IMR-90 (cell line): ENCODE data around the gene STIM1.
"Not testable (repeated sequence)": the region's sequence is repeated elsewhere in the genome, so short reads cannot be mapped to it uniquely, and the experiment has no call there.

Experiments
- BHLHE40 ChIP-seq: fragments of 150-350 bp; IDR thresholded peaks from 2 replicates; pipeline ENCODE4 v1.6.1; 2016; ENCODE audit warnings: mild to moderate bottlenecking, low read depth, low read length
- CHD1 ChIP-seq: IDR thresholded peaks from 2 replicates; pipeline ENCODE4 v1.6.1; 2012; ENCODE audit warnings: low read depth, low read length, improper control_type of control experiment
- MAFK ChIP-seq: IDR thresholded peaks from 2 replicates; pipeline ENCODE4 v1.6.1; 2012; ENCODE audit warnings: low read depth, low read length, improper control_type of control experiment
- MAZ ChIP-seq: IDR thresholded peaks from 2 replicates; pipeline ENCODE4 v1.6.1; 2012; ENCODE audit warnings: low read depth, mild to moderate bottlenecking, low read length, improper control_type of control experiment, moderate library complexity, borderline replicate concordance
- MXI1 ChIP-seq: IDR thresholded peaks from 2 replicates; pipeline ENCODE4 v1.6.1; 2012; ENCODE audit warnings: low read depth, mild to moderate bottlenecking, low read length, moderate library complexity, borderline replicate concordance
- NFE2L2 ChIP-seq: fragments of 150-350 bp; IDR thresholded peaks from 2 replicates; pipeline ENCODE4 v1.6.1; 2016; ENCODE audit warnings: low read depth, mild to moderate bottlenecking, low read length
- POLR2A ChIP-seq: IDR thresholded peaks from 2 replicates; pipeline ENCODE4 v1.6.1; 2012; ENCODE audit warnings: mild to moderate bottlenecking, low read depth, low read length
- RAD21 ChIP-seq: IDR thresholded peaks from 2 replicates; pipeline ENCODE4 v1.6.1; 2012; ENCODE audit warnings: low read length, improper control_type of control experiment
- RCOR1 ChIP-seq: IDR thresholded peaks from 2 replicates; pipeline ENCODE4 v1.6.1; 2012; ENCODE audit warnings: mild to moderate bottlenecking, low read length, improper control_type of control experiment; ENCODE audit not compliant: insufficient replicate concordance
- RFX5 ChIP-seq: IDR thresholded peaks from 2 replicates; pipeline ENCODE4 v1.8.0; 2012; ENCODE audit warnings: low read depth, mild to moderate bottlenecking, low read length, moderate library complexity
- SMC3 ChIP-seq: fragments of 150-350 bp; IDR thresholded peaks from 2 replicates; pipeline ENCODE4 v1.6.1; 2016; ENCODE audit warnings: low read depth, mild to moderate bottlenecking, antibody characterized with exemption, low read length, moderate library complexity
- TF ChIP-seq, protein P1 (sequence below): conservative IDR thresholded peaks from 2 replicates; pipeline ENCODE4 v1.5.1; 2012; ENCODE audit warnings: mild to moderate bottlenecking, low read depth, low read length, improper control_type of control experiment
- TF ChIP-seq, protein P2 (sequence below): fragments of 150-350 bp; IDR thresholded peaks from 2 replicates; pipeline ENCODE4 v1.6.1; 2017; ENCODE audit warnings: mild to moderate bottlenecking, antibody characterized with exemption, low read length, low read depth

DNA sequence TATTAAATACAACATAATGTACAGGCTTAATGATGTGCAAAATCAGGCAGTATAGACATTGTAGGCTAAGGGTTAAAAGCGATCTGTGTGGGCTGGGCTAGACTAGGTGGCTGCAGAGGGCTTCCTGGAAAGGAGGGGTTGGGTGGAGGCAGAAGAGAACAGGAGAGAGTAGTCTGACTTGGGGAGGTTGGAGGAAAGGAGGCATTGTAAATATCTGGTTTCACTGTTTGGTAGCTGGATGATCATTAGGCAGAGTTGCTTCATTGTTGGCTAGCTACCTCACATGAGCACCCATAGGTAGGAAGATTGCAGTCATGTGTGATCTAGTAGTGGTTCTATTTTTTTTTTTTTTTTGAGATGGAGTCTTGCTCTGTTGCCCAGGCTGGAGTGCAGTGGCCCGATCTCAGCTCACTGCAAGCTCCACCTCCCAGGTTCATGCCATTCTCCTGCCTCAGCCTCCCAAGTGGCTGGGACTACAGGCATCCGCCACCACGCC is 5.5 kb downstream of the STIM1 start:
- TF ChIP-seq, protein P1, sequence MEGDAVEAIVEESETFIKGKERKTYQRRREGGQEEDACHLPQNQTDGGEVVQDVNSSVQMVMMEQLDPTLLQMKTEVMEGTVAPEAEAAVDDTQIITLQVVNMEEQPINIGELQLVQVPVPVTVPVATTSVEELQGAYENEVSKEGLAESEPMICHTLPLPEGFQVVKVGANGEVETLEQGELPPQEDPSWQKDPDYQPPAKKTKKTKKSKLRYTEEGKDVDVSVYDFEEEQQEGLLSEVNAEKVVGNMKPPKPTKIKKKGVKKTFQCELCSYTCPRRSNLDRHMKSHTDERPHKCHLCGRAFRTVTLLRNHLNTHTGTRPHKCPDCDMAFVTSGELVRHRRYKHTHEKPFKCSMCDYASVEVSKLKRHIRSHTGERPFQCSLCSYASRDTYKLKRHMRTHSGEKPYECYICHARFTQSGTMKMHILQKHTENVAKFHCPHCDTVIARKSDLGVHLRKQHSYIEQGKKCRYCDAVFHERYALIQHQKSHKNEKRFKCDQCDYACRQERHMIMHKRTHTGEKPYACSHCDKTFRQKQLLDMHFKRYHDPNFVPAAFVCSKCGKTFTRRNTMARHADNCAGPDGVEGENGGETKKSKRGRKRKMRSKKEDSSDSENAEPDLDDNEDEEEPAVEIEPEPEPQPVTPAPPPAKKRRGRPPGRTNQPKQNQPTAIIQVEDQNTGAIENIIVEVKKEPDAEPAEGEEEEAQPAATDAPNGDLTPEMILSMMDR, result not testable (repeated sequence)
- TF ChIP-seq RFX5, SMC3, RAD21, MAZ, POLR2A, RCOR1, NFE2L2, BHLHE40, MAFK, CHD1, MXI1: not testable (repeated sequence)
- TF ChIP-seq, protein P2, sequence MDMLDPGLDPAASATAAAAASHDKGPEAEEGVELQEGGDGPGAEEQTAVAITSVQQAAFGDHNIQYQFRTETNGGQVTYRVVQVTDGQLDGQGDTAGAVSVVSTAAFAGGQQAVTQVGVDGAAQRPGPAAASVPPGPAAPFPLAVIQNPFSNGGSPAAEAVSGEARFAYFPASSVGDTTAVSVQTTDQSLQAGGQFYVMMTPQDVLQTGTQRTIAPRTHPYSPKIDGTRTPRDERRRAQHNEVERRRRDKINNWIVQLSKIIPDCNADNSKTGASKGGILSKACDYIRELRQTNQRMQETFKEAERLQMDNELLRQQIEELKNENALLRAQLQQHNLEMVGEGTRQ, result not testable (repeated sequence)
